Astrocyte of the hippocampus (primary cell): ENCODE results near the gene MORN5.

Experiments used
- DNase-seq: peaks from one replicate; pipeline ENCODE4 v3.0.0; 2011; ENCODE audit warnings: low read depth, low spot score

Gene MORN5

GRCh38 chr9:122143296-122143695 is 16.4 kb upstream of the MORN5 start:
- DNase-seq, result no peak

GRCh38 chr9:122143876-122144405 is 15.8 kb upstream of the MORN5 start:
- DNase-seq, result no peak

- no peak for DNase-seq
Measured at GRCh38 chr9:122144836-122145591, 14.7 kb upstream of the MORN5 start.

- DNase-seq, result no peak
Measured at GRCh38 chr9:122145592-122145863, 14.2 kb upstream of the MORN5 start.

GRCh38 chr9:122151267-122151828 is 8.4 kb upstream of the MORN5 start:
- no peak for DNase-seq

- DNase-seq, result no peak
Measured at GRCh38 chr9:122155796-122156195, 3.9 kb upstream of the MORN5 start.

- peak; percentile 41 for DNase-seq
Measured at GRCh38 chr9:122158202-122158601, 1.5 kb upstream of the MORN5 start.

- DNase-seq, result no peak
Measured at GRCh38 chr9:122159925-122160246, 178 bp downstream of the MORN5 start.

- no peak for DNase-seq
Measured at GRCh38 chr9:122162415-122162814, 2.7 kb downstream of the MORN5 start.

- DNase-seq, result no peak
Measured at GRCh38 chr9:122164286-122164685, 4.6 kb downstream of the MORN5 start.

GRCh38 chr9:122168356-122168755 is 8.6 kb downstream of the MORN5 start:
- DNase-seq, result no peak

- no peak for DNase-seq
Measured at GRCh38 chr9:122172131-122172530, 12.4 kb downstream of the MORN5 start.

GRCh38 chr9:122173670-122174069 is 14.0 kb downstream of the MORN5 start:
- DNase-seq, result no peak

GRCh38 chr9:122176916-122177315 is 17.2 kb downstream of the MORN5 start:
- DNase-seq, result no peak

- DNase-seq, result no peak
Measured at GRCh38 chr9:122179054-122179689, 19.5 kb downstream of the MORN5 start.

GRCh38 chr9:122179690-122180074 is 20.0 kb downstream of the MORN5 start:
- DNase-seq, result peak; percentile 23

GRCh38 chr9:122180633-122181032 is 20.9 kb downstream of the MORN5 start:
- peak; percentile 59 for DNase-seq

- DNase-seq, result no peak
Measured at GRCh38 chr9:122183501-122183900, 23.8 kb downstream of the MORN5 start.

- no peak for DNase-seq
Measured at GRCh38 chr9:122184551-122184950, 24.8 kb downstream of the MORN5 start.

GRCh38 chr9:122186301-122186700 is 26.6 kb downstream of the MORN5 start:
- no peak for DNase-seq

- DNase-seq, result no peak
Measured at GRCh38 chr9:122186777-122187470, 27.2 kb downstream of the MORN5 start.

GRCh38 chr9:122188369-122188768 is 28.7 kb downstream of the MORN5 start:
- DNase-seq, result no peak
